Islet of Langerhans (tissue), 1 donor: ENCODE results near the gene OR4N5.
"Not testable (repeated sequence)": the region's sequence is repeated elsewhere in the genome, so short reads cannot be mapped to it uniquely, and the experiment has no call there.

Experiments
- FAIRE-seq: peaks from one replicate; lab custom pipeline; 2011; peaks lifted over from hg19 to GRCh38; lab: Jason Lieb, UNC

The OR4N5 gene

GRCh38 chr14:20138520-20138919, at the start of gene OR4N5:
OR4N5 (plus strand) TSS chr14:20138820; CDS start chr14:20143736, 4,916 bp downstream.
- FAIRE-seq = no peak

- FAIRE-seq = no peak
Observed at GRCh38 chr14:20092050-20092449, 46.6 kb upstream of the OR4N5 start.

GRCh38 chr14:20093442-20093841, 45.2 kb upstream of the OR4N5 start:
- FAIRE-seq = no peak

GRCh38 chr14:20098926-20099770, 39.5 kb upstream of the OR4N5 start:
- FAIRE-seq = not testable (repeated sequence)

- no peak for FAIRE-seq
Observed at GRCh38 chr14:20110438-20110837, 28.2 kb upstream of the OR4N5 start, which contains the start of gene OR4K17. OR4K17 (plus strand) TSS chr14:20110739; CDS start chr14:20117500, 6,761 bp downstream.

- no peak for FAIRE-seq
Observed at GRCh38 chr14:20112321-20112720, 26.3 kb upstream of the OR4N5 start.

GRCh38 chr14:20116748-20117147, 21.9 kb upstream of the OR4N5 start:
- no peak for FAIRE-seq

- FAIRE-seq = no peak
Observed at GRCh38 chr14:20118795-20119194, 19.8 kb upstream of the OR4N5 start.

- FAIRE-seq = no peak
Observed at GRCh38 chr14:20143911-20144310, 5.3 kb downstream of the OR4N5 start.

GRCh38 chr14:20144820-20145219, 6.2 kb downstream of the OR4N5 start:
- no peak for FAIRE-seq

GRCh38 chr14:20164462-20164861, 25.8 kb downstream of the OR4N5 start:
- no peak for FAIRE-seq

GRCh38 chr14:20167091-20167490, 28.5 kb downstream of the OR4N5 start:
- FAIRE-seq = no peak

- not testable (repeated sequence) for FAIRE-seq
Observed at GRCh38 chr14:20169852-20170251, 31.2 kb downstream of the OR4N5 start.

GRCh38 chr14:20174205-20174604, 35.6 kb downstream of the OR4N5 start:
- not testable (repeated sequence) for FAIRE-seq

GRCh38 chr14:20176330-20176729, 37.7 kb downstream of the OR4N5 start:
- no peak for FAIRE-seq

- FAIRE-seq = no peak
Observed at GRCh38 chr14:20177433-20177974, 38.9 kb downstream of the OR4N5 start.

GRCh38 chr14:20179218-20179617, 40.6 kb downstream of the OR4N5 start:
- FAIRE-seq = no peak

GRCh38 chr14:20179880-20180279, 41.3 kb downstream of the OR4N5 start:
- no peak for FAIRE-seq

GRCh38 chr14:20180486-20180885, 41.9 kb downstream of the OR4N5 start:
- no peak for FAIRE-seq

GRCh38 chr14:20184181-20184580, 45.6 kb downstream of the OR4N5 start:
- no peak for FAIRE-seq

- FAIRE-seq = no peak
Observed at GRCh38 chr14:20190596-20190995, 52.0 kb downstream of the OR4N5 start, which contains the start of gene OR11G2. OR11G2 (plus strand) TSS chr14:20190896; CDS start chr14:20197438, 6,542 bp downstream.

- no peak for FAIRE-seq
Observed at GRCh38 chr14:20191396-20191795, 52.8 kb downstream of the OR4N5 start.

- no peak for FAIRE-seq
Observed at GRCh38 chr14:20194101-20194500, 55.5 kb downstream of the OR4N5 start.
